Measurements from ENCODE around the gene TMA7B. TPM values are rescaled to one million over a fixed set of nuclear protein-coding genes. Genes with fewer than 3 reads are reported as not detected.
A peak's percentile ranks its signal among the peaks of the same experiment; 100 is the strongest.

TMA7B gene
- total RNA-seq, 1 donor from 2014 or later, result not detected

DNA sequence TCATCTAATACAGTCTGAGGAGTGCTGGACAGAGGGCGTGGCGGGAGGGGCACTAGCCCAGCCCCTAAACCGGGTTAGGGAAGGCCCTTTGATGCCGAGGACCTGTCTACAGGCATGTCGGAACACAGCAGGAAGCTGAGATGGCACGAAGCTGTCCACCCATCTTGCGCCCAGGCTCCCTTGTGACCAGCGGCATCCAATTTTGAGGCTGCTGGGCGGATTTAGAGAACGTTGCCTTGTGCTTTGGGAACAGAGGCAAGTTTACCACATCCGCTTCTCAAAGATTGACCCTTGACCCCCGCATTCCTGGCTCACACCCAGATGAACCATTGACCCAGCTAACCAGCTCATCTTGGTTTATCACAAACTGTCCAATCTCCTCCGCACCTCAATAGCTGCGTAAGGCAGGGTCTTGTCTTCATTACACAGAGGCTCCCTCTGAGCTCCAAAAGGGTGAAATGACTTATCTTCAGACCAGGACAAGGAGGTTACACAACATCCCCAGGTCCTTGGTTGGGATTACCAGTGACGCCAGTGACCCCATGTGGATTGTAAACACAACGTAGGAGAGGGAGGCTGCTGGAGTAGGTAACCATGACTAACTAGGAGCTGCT is 39.1 kb downstream of the TMA7B start:
- Mint-ChIP-seq H3K27me3 (ENCODE audit: insufficient read depth, low read depth) (peaks cover 8% of the 10 kb centered on the region), H3K4me1 (peaks cover 75% of the 10 kb centered on the region), H3K9me3 (no peaks in the 10 kb centered on the region), H3K4me3 (no peak overlapping the region), H3K36me3 (no peaks in the 10 kb centered on the region), H3K27ac (no peak overlapping the region)
- Histone ChIP-seq H3K4me3 (no peak overlapping the region), H2AFZ (replicated peaks) (no peak overlapping the region), H3F3A (ENCODE audit: low read depth) (peaks cover 63% of the 10 kb centered on the region), H3K4me1 (peaks cover 67% of the 10 kb centered on the region), H3K27ac (no peak overlapping the region), H3K9ac (no peak overlapping the region), H3K4me2 (peak overlapping the region; percentile 67), H3K27me3 (peaks cover 36% of the 10 kb centered on the region), H3K79me2 (ENCODE audit: low read depth) (no peaks in the 10 kb centered on the region), H4K20me1 (ENCODE audit: low read depth) (no peaks in the 10 kb centered on the region), H3K36me3 (no peaks in the 10 kb centered on the region), H3K9me3 (ENCODE audit: low read depth) (no peaks in the 10 kb centered on the region)
- peak; percentile 57 for DNase-seq (ENCODE audit: low spot score)
- TF ChIP-seq, protein P1, sequence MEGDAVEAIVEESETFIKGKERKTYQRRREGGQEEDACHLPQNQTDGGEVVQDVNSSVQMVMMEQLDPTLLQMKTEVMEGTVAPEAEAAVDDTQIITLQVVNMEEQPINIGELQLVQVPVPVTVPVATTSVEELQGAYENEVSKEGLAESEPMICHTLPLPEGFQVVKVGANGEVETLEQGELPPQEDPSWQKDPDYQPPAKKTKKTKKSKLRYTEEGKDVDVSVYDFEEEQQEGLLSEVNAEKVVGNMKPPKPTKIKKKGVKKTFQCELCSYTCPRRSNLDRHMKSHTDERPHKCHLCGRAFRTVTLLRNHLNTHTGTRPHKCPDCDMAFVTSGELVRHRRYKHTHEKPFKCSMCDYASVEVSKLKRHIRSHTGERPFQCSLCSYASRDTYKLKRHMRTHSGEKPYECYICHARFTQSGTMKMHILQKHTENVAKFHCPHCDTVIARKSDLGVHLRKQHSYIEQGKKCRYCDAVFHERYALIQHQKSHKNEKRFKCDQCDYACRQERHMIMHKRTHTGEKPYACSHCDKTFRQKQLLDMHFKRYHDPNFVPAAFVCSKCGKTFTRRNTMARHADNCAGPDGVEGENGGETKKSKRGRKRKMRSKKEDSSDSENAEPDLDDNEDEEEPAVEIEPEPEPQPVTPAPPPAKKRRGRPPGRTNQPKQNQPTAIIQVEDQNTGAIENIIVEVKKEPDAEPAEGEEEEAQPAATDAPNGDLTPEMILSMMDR (IDR thresholded peaks at IDR 0.05), result no peak
- TF ChIP-seq EZH2phosphoT487 (IDR thresholded peaks at IDR 0.05) (no peak), EZH2 (IDR thresholded peaks at IDR 0.05) (no peak)

DNA sequence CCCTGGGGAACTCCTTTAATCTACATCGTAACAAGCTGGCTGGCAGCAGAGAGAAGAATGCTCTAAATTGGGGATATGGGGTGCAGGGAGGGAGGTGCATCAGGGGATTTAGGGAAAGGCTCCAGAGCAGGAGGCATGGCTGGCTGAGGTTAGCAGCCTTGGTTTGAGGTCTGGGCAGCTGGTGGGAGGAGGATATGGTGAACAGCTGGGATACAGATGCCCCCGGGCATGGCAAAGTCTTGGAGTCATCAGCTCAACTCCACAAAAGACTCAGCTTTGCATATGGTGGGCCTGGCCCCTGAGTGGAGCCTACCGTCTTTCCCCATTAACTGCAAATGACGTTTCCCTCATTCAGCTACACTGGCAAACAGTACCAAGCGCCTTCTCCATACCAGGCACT is 40.0 kb downstream of the TMA7B start:
- H3K36me3 ChIP-seq, result no peaks in the 10 kb centered on the region
- H2AFZ ChIP-seq (replicated peaks), result no peak overlapping the region
- H3K4me1 ChIP-seq, result peaks cover 67% of the 10 kb centered on the region
- no peaks in the 10 kb centered on the region for H3K36me3 Mint-ChIP-seq
- peaks cover 6% of the 10 kb centered on the region for H3K27me3 Mint-ChIP-seq (ENCODE audit: insufficient read depth, low read depth)
- no peaks in the 10 kb centered on the region for H3K9me3 ChIP-seq (ENCODE audit: low read depth)
- H3K27me3 ChIP-seq, result peaks cover 27% of the 10 kb centered on the region
- no peak overlapping the region for H3K9ac ChIP-seq
- H3F3A ChIP-seq (ENCODE audit: low read depth), result peaks cover 62% of the 10 kb centered on the region
- no peak for DNase-seq (ENCODE audit: low spot score)
- H4K20me1 ChIP-seq (ENCODE audit: low read depth), result no peaks in the 10 kb centered on the region
- no peak overlapping the region for H3K27ac Mint-ChIP-seq
- H3K4me3 ChIP-seq, result no peak overlapping the region
- H3K79me2 ChIP-seq (ENCODE audit: low read depth), result no peaks in the 10 kb centered on the region
- peak overlapping the region; percentile 63 for H3K4me2 ChIP-seq
- peak overlapping the region; percentile 22 for H3K4me3 Mint-ChIP-seq
- no peak overlapping the region for H3K27ac ChIP-seq
- H3K4me1 Mint-ChIP-seq, result peaks cover 79% of the 10 kb centered on the region
- no peaks in the 10 kb centered on the region for H3K9me3 Mint-ChIP-seq
- TF ChIP-seq, protein P1 (IDR thresholded peaks at IDR 0.05), result no peak
- TF ChIP-seq EZH2phosphoT487 (IDR thresholded peaks at IDR 0.05), result no peak
- no peak for TF ChIP-seq EZH2 (IDR thresholded peaks at IDR 0.05)

DNA sequence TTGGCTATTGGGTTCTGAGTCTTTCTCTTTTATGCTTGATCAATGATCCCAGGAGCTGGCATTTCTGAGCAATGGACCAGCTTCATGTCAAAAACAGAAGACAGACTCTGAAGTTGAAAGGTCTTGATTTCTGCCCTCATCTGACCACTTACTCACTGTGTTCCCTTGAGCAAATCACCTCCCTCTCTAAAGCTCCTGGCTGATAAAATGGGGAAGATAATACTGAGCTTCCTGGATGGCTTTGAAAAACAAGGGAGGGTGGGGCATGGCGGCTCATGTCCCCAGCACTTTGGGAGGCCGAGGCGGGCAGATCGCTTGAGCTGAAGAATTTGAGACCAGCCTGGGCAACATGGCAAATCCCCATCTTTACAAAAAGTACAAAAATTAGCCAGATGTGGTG is 40.9 kb downstream of the TMA7B start:
- no peak overlapping the region for H3K4me3 ChIP-seq
- peaks cover 17% of the 10 kb centered on the region for H3K27me3 ChIP-seq
- peak overlapping the region; percentile 23 for H3K4me3 Mint-ChIP-seq
- H3K27ac Mint-ChIP-seq, result no peak overlapping the region
- peaks cover 5% of the 10 kb centered on the region for H3K27me3 Mint-ChIP-seq (ENCODE audit: insufficient read depth, low read depth)
- no peaks in the 10 kb centered on the region for H3K9me3 Mint-ChIP-seq
- peak overlapping the region; percentile 63 for H3K4me2 ChIP-seq
- H3K9me3 ChIP-seq (ENCODE audit: low read depth), result no peaks in the 10 kb centered on the region
- no peak for TF ChIP-seq EZH2phosphoT487 (IDR thresholded peaks at IDR 0.05)
- TF ChIP-seq, protein P1 (IDR thresholded peaks at IDR 0.05), result no peak
- H3K36me3 ChIP-seq, result no peaks in the 10 kb centered on the region
- no peak overlapping the region for H3K9ac ChIP-seq
- H3F3A ChIP-seq (ENCODE audit: low read depth), result peaks cover 54% of the 10 kb centered on the region
- no peaks in the 10 kb centered on the region for H3K36me3 Mint-ChIP-seq
- H2AFZ ChIP-seq (replicated peaks), result no peak overlapping the region
- DNase-seq (ENCODE audit: low spot score), result no peak
- no peak overlapping the region for H3K27ac ChIP-seq
- H3K4me1 ChIP-seq, result peaks cover 71% of the 10 kb centered on the region
- H3K4me1 Mint-ChIP-seq, result peaks cover 83% of the 10 kb centered on the region
- no peaks in the 10 kb centered on the region for H3K79me2 ChIP-seq (ENCODE audit: low read depth)
- H4K20me1 ChIP-seq (ENCODE audit: low read depth), result no peaks in the 10 kb centered on the region
